ENCODE results near the gene TIGD7. TPM values are rescaled to one million over a fixed set of nuclear protein-coding genes. Genes with fewer than 3 reads are reported as not detected.
A peak's percentile ranks its signal among the peaks of the same experiment; 100 is the strongest.

Gene TIGD7
- total RNA-seq, 1 donor from 2014 or later = 5.8 TPM

DNA sequence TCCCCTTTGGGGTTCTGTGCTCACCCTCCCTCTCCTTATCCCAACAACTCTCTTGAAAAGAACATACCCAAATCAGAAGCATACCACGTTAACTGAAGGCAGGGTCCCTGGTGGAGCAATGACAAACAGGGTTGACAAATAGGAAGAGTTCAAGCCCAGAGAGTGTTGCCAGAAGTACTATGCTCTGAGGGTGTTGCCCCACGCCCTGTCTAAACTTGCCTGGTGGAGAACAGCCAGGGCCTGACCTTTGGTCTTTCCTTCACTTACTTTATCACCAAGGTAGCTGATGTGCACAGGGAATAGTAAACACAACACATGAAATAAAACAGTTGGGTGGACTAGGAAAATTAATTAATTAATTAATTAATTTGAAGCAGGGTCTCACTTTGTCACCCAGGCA, 23.4 kb upstream of the TIGD7 start:
- Mint-ChIP-seq H3K4me3 (ENCODE audit: low read depth) (no peak overlapping the region), H3K4me1 (ENCODE audit: low read depth) (no peaks in the 10 kb centered on the region), H3K36me3 (ENCODE audit: insufficient read depth) (no peaks in the 10 kb centered on the region), H3K9me3 (ENCODE audit: low read depth) (peaks cover 22% of the 10 kb centered on the region), H3K27me3 (no peaks in the 10 kb centered on the region), H3K27ac (no peak overlapping the region)
- TF ChIP-seq, protein P1, sequence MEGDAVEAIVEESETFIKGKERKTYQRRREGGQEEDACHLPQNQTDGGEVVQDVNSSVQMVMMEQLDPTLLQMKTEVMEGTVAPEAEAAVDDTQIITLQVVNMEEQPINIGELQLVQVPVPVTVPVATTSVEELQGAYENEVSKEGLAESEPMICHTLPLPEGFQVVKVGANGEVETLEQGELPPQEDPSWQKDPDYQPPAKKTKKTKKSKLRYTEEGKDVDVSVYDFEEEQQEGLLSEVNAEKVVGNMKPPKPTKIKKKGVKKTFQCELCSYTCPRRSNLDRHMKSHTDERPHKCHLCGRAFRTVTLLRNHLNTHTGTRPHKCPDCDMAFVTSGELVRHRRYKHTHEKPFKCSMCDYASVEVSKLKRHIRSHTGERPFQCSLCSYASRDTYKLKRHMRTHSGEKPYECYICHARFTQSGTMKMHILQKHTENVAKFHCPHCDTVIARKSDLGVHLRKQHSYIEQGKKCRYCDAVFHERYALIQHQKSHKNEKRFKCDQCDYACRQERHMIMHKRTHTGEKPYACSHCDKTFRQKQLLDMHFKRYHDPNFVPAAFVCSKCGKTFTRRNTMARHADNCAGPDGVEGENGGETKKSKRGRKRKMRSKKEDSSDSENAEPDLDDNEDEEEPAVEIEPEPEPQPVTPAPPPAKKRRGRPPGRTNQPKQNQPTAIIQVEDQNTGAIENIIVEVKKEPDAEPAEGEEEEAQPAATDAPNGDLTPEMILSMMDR (IDR thresholded peaks at IDR 0.05; ENCODE audit: unreplicated experiment) = no peak
- no peak for DNase-seq (ENCODE audit: low spot score, unreplicated experiment)

DNA sequence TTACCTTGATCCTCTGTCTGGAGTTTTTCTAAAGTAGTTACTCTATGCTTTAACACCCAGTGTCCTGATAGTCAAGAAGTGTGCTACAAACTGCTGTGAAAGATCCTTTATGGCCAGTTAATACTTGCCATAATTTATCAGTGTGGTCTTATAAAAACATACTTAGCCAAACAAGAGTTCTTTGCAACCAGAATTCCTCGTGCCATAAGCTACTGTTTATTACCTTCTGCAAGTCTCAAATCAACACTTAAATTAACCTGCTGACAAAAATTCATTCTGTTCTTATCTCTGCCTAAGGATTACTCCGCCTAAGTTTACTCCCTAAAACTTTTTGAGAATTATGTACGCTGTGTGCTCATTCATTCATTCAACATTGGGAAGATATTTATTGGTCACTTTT, 22.9 kb upstream of the TIGD7 start:
- TF ChIP-seq, protein P1 (IDR thresholded peaks at IDR 0.05; ENCODE audit: unreplicated experiment) = no peak
- Mint-ChIP-seq H3K27me3 (no peaks in the 10 kb centered on the region), H3K4me1 (ENCODE audit: low read depth) (no peaks in the 10 kb centered on the region), H3K9me3 (ENCODE audit: low read depth) (peaks cover 23% of the 10 kb centered on the region), H3K4me3 (ENCODE audit: low read depth) (no peak overlapping the region), H3K36me3 (ENCODE audit: insufficient read depth) (no peaks in the 10 kb centered on the region), H3K27ac (no peak overlapping the region)
- DNase-seq (ENCODE audit: low spot score, unreplicated experiment) = no peak

DNA sequence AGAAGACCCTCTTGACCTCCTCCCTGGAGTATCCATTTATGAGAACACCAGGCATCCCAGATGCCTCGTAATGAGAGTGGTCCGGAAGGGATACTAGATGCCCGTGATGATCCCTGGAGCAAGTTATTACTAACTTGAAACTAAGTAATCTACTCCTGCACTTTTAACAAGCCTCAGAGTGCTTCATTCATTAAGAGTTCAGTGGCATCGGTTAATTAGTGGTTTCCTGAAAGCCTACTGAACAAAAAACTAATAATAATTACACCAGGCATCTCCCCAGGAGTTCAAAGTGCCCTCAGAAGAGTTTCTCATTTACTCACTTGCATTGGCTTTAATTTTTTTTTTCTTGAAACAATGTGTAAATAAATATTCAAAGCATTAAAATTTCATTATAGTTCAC, 22.3 kb upstream of the TIGD7 start:
- no peaks in the 10 kb centered on the region for H3K27me3 Mint-ChIP-seq
- H3K4me3 Mint-ChIP-seq (ENCODE audit: low read depth) = no peak overlapping the region
- H3K9me3 Mint-ChIP-seq (ENCODE audit: low read depth) = peaks cover 25% of the 10 kb centered on the region
- H3K36me3 Mint-ChIP-seq (ENCODE audit: insufficient read depth) = peaks cover 2% of the 10 kb centered on the region
- H3K4me1 Mint-ChIP-seq (ENCODE audit: low read depth) = no peaks in the 10 kb centered on the region
- DNase-seq (ENCODE audit: low spot score, unreplicated experiment) = no peak
- no peak overlapping the region for H3K27ac Mint-ChIP-seq
- TF ChIP-seq, protein P1 (IDR thresholded peaks at IDR 0.05; ENCODE audit: unreplicated experiment) = no peak

DNA sequence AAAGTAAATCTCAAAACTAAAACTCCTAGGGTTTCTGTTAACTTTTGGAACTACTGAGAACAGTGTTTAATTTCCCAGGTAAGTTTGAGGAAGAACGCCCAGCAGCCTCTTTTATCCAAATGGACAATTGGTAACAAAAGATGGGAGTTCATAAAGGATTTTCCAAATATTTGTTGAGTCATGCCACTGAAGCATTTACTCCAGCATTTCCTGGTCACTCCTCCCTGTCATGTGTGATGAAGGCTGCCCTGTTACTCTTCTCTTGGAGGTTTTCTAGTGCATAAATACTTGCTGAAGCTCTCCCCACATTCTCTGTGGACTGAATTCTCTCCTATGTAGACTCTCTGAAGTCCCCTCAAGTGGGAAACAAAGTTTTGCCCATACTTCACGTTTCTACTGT, 16.6 kb upstream of the TIGD7 start:
- Mint-ChIP-seq H3K4me1 (ENCODE audit: low read depth) (no peaks in the 10 kb centered on the region), H3K9me3 (ENCODE audit: low read depth) (peaks cover 57% of the 10 kb centered on the region), H3K27ac (no peak overlapping the region), H3K4me3 (ENCODE audit: low read depth) (no peak overlapping the region), H3K36me3 (ENCODE audit: insufficient read depth) (peaks cover 36% of the 10 kb centered on the region), H3K27me3 (no peaks in the 10 kb centered on the region)
- DNase-seq (ENCODE audit: low spot score, unreplicated experiment) = no peak
- TF ChIP-seq, protein P1 (IDR thresholded peaks at IDR 0.05; ENCODE audit: unreplicated experiment) = no peak

DNA sequence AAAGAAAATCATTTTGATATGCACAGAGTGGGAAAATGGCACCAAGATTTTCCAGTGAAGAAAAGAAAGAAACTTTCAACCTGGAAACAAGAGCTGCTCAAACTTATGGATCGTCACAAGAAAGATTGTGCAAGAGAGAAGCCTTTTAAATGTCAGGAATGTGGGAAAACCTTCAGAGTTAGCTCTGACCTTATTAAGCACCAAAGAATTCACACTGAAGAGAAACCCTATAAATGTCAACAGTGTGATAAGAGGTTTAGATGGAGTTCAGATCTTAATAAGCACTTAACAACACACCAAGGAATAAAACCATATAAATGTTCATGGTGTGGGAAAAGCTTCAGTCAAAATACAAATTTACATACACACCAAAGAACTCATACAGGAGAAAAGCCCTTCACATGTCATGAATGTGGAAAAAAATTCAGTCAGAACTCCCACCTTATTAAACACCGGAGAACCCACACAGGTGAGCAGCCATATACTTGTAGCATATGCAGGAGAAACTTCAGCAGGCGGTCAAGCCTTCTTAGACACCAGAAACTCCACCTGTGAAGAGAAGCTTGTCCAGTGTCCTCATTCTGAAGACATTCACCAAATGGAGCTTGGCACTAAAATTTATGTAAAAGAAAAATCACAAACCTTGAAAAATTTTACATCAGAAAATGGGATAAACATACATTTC, 12.2 kb upstream of the TIGD7 start:
- H3K36me3 Mint-ChIP-seq (ENCODE audit: insufficient read depth) = peaks cover 77% of the 10 kb centered on the region
- TF ChIP-seq, protein P1 (IDR thresholded peaks at IDR 0.05; ENCODE audit: unreplicated experiment) = no peak
- H3K9me3 Mint-ChIP-seq (ENCODE audit: low read depth) = peaks cover 79% of the 10 kb centered on the region
- peak overlapping the region; percentile 67 for H3K27ac Mint-ChIP-seq
- no peaks in the 10 kb centered on the region for H3K4me1 Mint-ChIP-seq (ENCODE audit: low read depth)
- no peaks in the 10 kb centered on the region for H3K27me3 Mint-ChIP-seq
- no peak overlapping the region for H3K4me3 Mint-ChIP-seq (ENCODE audit: low read depth)
- DNase-seq (ENCODE audit: low spot score, unreplicated experiment) = no peak

Measured in progenitor cell of endocrine pancreas (in vitro differentiated cells).